ENCODE data around the gene NUP214.

DNA sequence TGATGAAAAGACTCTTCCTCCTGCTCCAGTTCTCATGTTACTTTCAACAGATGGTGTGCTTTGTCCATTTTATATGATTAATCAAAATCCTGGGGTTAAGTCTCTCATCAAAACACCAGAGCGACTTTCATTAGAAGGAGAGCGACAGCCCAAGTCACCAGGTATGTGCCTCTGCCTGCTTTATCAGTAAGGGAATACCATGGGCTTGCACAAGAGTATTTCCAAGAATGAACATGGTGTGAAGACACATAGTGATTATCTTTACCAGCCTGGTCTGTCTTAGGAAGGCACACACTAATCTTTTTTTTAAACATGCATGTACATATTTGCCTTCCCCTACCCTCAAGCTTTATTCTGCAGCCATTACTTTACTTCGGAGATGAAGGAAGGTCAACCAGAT, 15.2 kb downstream of the NUP214 start:
- no peak for TF ChIP-seq TAF1 (IDR thresholded peaks at IDR 0.05; ENCODE audit: low read depth)
- TF ChIP-seq MXI1 (conservative IDR thresholded peaks at IDR 0.05; ENCODE audit: poor library complexity, severe bottlenecking) = no peak
- no peak for TF ChIP-seq CTCF (IDR thresholded peaks at IDR 0.05; ENCODE audit: poor library complexity, severe bottlenecking)
- no peak for TF ChIP-seq POLR2AphosphoS5 (IDR thresholded peaks at IDR 0.05)
